Osteoblast (primary cell): ENCODE data around the gene HOXB7. TPM values are rescaled to one million over a fixed set of nuclear protein-coding genes. Genes with fewer than 3 reads are reported as not detected.

Experiments
- DNase-seq: peaks from one replicate; pipeline ENCODE4 v3.0.0; 2011; ENCODE audit warnings: low spot score, mixed read lengths; ENCODE audit not compliant: insufficient read length; ENCODE audit errors: missing footprints
- H2AFZ ChIP-seq: 2 replicates; pipeline ENCODE4 v1.6.0; 2011; ENCODE audit warnings: mild to moderate bottlenecking, low read length
- H3K27ac ChIP-seq: 2 replicates; pipeline ENCODE4 v1.5.1; 2011; ENCODE audit warnings: mild to moderate bottlenecking, low read depth, low read length, moderate library complexity
- H3K27me3 ChIP-seq: 2 replicates; pipeline ENCODE4 v1.6.0; 2012; ENCODE audit warnings: mild to moderate bottlenecking, control low read depth, inconsistent platforms, low read length, moderate library complexity; ENCODE audit not compliant: insufficient read depth
- H3K36me3 ChIP-seq: 2 replicates; pipeline ENCODE4 v1.5.1; 2011; ENCODE audit warnings: mild to moderate bottlenecking, low read length, control low read depth, moderate library complexity; ENCODE audit not compliant: insufficient read depth
- H3K4me1 ChIP-seq: 2 replicates; pipeline ENCODE4 v1.5.1; 2011; ENCODE audit warnings: mild to moderate bottlenecking, low read length, control low read depth, moderate library complexity; ENCODE audit not compliant: insufficient read depth
- H3K4me2 ChIP-seq: 2 replicates; pipeline ENCODE4 v1.6.0; 2011; ENCODE audit warnings: mild to moderate bottlenecking, low read length; ENCODE audit not compliant: insufficient read depth
- H3K4me3 ChIP-seq: fragments of 200-600 bp; sonication (generic); 3 replicates; pipeline ENCODE4 v1.5.1; 2012; ENCODE audit warnings: mild to moderate bottlenecking, low read length, inconsistent platforms; ENCODE audit not compliant: insufficient read depth
- H3K79me2 ChIP-seq: 2 replicates; pipeline ENCODE4 v1.6.0; 2012; ENCODE audit warnings: mild to moderate bottlenecking, low read length, control low read depth, inconsistent platforms; ENCODE audit not compliant: insufficient read depth
- H3K9me3 ChIP-seq: 2 replicates; pipeline ENCODE4 v1.5.1; 2011; ENCODE audit warnings: low read depth, low read length, control low read depth
- H4K20me1 ChIP-seq: 2 replicates; pipeline ENCODE4 v1.6.0; 2012; ENCODE audit warnings: mild to moderate bottlenecking, low read length, control low read depth; ENCODE audit not compliant: insufficient read depth
- CTCF ChIP-seq: IDR thresholded peaks from 2 replicates; pipeline ENCODE4 v1.5.1; 2011; ENCODE audit warnings: mild to moderate bottlenecking, low read depth, low read length, moderate library complexity; ENCODE audit errors: extremely low read depth
- total RNA-seq: library from RNA; depleted of rRNA; stranded (reverse); fragments of >200 nt; gene quantifications from 2 replicates; pipeline ENCODE4 v1.2.3, GENCODE V29; 2012

Gene HOXB7
- total RNA-seq, 1 donor = 0.36 TPM

DNA sequence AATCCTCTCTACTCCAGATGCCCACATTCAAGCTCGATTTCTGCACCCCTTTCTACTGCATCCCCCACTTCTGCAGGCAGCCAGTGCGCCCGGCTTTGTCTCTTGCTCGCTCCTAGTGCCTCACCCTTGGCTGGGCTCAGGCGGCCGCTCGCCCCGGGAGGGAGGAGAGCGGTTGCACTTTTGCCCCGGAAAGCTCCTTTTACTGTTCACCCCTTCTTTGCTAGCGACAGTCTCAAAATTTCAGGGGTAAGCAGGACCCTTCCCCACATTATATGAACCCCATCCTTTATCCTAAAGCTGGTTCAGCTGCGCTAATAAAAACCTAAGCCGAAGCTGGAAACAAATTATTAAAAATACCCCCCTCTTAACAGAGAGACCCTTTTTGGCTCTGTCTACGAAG lies 18.2 kb downstream of the HOXB7 start:
- H3K36me3 ChIP-seq = no peaks in the 10 kb centered on the region
- no peak for DNase-seq
- H4K20me1 ChIP-seq = no peaks in the 10 kb centered on the region
- no peak overlapping the region for H3K4me3 ChIP-seq
- no peak overlapping the region for H3K27ac ChIP-seq
- H3K4me1 ChIP-seq = no peaks in the 10 kb centered on the region
- H3K27me3 ChIP-seq = peaks cover 95% of the 10 kb centered on the region
- no peak for TF ChIP-seq CTCF
- no peaks in the 10 kb centered on the region for H3K79me2 ChIP-seq
- no peaks in the 10 kb centered on the region for H3K9me3 ChIP-seq
- H3K4me2 ChIP-seq = peak overlapping the region; percentile 78
- H2AFZ ChIP-seq = no peak overlapping the region

- DNase-seq = no peak
- TF ChIP-seq CTCF = no peak
- Histone ChIP-seq H3K79me2 (no peaks in the 10 kb centered on the region), H4K20me1 (no peaks in the 10 kb centered on the region), H3K4me3 (no peak overlapping the region), H3K4me1 (no peaks in the 10 kb centered on the region), H3K27me3 (peaks cover 95% of the 10 kb centered on the region), H3K4me2 (no peak overlapping the region), H3K36me3 (no peaks in the 10 kb centered on the region), H3K9me3 (no peaks in the 10 kb centered on the region), H3K27ac (no peak overlapping the region), H2AFZ (no peak overlapping the region)
Observed at GRCh38 chr17:48592057-48592514, 18.7 kb downstream of the HOXB7 start.

GRCh38 chr17:48591255-48592056 lies 19.4 kb downstream of the HOXB7 start:
- Histone ChIP-seq H4K20me1 (no peaks in the 10 kb centered on the region), H3K27me3 (peaks cover 95% of the 10 kb centered on the region), H3K4me2 (no peak overlapping the region), H3K9me3 (no peaks in the 10 kb centered on the region), H3K27ac (no peak overlapping the region), H3K79me2 (no peaks in the 10 kb centered on the region), H3K36me3 (no peaks in the 10 kb centered on the region), H3K4me3 (no peak overlapping the region), H2AFZ (no peak overlapping the region), H3K4me1 (no peaks in the 10 kb centered on the region)
- TF ChIP-seq CTCF = no peak
- no peak for DNase-seq

GRCh38 chr17:48590607-48591161 lies 20.1 kb downstream of the HOXB7 start:
- no peaks in the 10 kb centered on the region for H4K20me1 ChIP-seq
- H3K9me3 ChIP-seq = no peaks in the 10 kb centered on the region
- DNase-seq = no peak
- H3K27ac ChIP-seq = no peak overlapping the region
- H3K36me3 ChIP-seq = no peaks in the 10 kb centered on the region
- H3K27me3 ChIP-seq = peaks cover 95% of the 10 kb centered on the region
- H3K79me2 ChIP-seq = no peaks in the 10 kb centered on the region
- no peak overlapping the region for H2AFZ ChIP-seq
- H3K4me2 ChIP-seq = no peak overlapping the region
- H3K4me3 ChIP-seq = no peak overlapping the region
- no peak for TF ChIP-seq CTCF
- peaks cover 6% of the 10 kb centered on the region for H3K4me1 ChIP-seq
